Measurements from ENCODE around the gene GSX1. TPM values are rescaled to one million over a fixed set of nuclear protein-coding genes. Genes with fewer than 3 reads are reported as not detected.

GSX1 gene
- total RNA-seq, 1 donor from 2014 or later, result not detected

- no peaks in the 10 kb centered on the region for H3K27me3 ChIP-seq
- DNase-seq (ENCODE audit: low spot score in 2 of 2), result no peak
Measured at GRCh38 chr13:27770809-27771208, 21.5 kb upstream of the GSX1 start.

GRCh38 chr13:27772651-27773425 is 19.4 kb upstream of the GSX1 start:
- H3K4me3 ChIP-seq, result no peak overlapping the region
- no peak for TF ChIP-seq CTCF (IDR thresholded peaks at IDR 0.05)
- H3K9me3 ChIP-seq, result no peaks in the 10 kb centered on the region
- no peak for DNase-seq (ENCODE audit: low spot score in 2 of 2)
- no peak overlapping the region for H3K27ac ChIP-seq
- no peaks in the 10 kb centered on the region for H3K36me3 ChIP-seq
- H3K4me1 ChIP-seq, result no peaks in the 10 kb centered on the region
- intact Hi-C loops (cut with DNase I), result no loop called here
- no peaks in the 10 kb centered on the region for H3K27me3 ChIP-seq

More at GRCh38 chr13:27770809-27771208, 21.5 kb upstream of the GSX1 start:
- no peak for TF ChIP-seq CTCF (IDR thresholded peaks at IDR 0.05)
- intact Hi-C loops (cut with DNase I), result no loop called here
- Histone ChIP-seq H3K36me3 (no peaks in the 10 kb centered on the region), H3K4me1 (no peaks in the 10 kb centered on the region), H3K27ac (no peak overlapping the region), H3K9me3 (no peaks in the 10 kb centered on the region), H3K4me3 (no peak overlapping the region)

- H3K27ac ChIP-seq, result no peak overlapping the region
- H3K9me3 ChIP-seq, result no peaks in the 10 kb centered on the region
- no peaks in the 10 kb centered on the region for H3K27me3 ChIP-seq
- no peaks in the 10 kb centered on the region for H3K36me3 ChIP-seq
- intact Hi-C loops (cut with DNase I), result no loop called here
- no peak overlapping the region for H3K4me3 ChIP-seq
- TF ChIP-seq CTCF (IDR thresholded peaks at IDR 0.05), result no peak
- DNase-seq (ENCODE audit: low spot score in 2 of 2), result no peak
- H3K4me1 ChIP-seq, result no peaks in the 10 kb centered on the region
Measured at GRCh38 chr13:27774169-27774568, 18.1 kb upstream of the GSX1 start.

GRCh38 chr13:27774651-27775050 is 17.6 kb upstream of the GSX1 start:
- H3K9me3 ChIP-seq, result no peaks in the 10 kb centered on the region
- no peak for TF ChIP-seq CTCF (IDR thresholded peaks at IDR 0.05)
- no peak overlapping the region for H3K4me3 ChIP-seq
- no peaks in the 10 kb centered on the region for H3K27me3 ChIP-seq
- no peak overlapping the region for H3K27ac ChIP-seq
- DNase-seq (ENCODE audit: low spot score in 2 of 2), result no peak
- intact Hi-C loops (cut with DNase I), result no loop called here
- H3K36me3 ChIP-seq, result no peaks in the 10 kb centered on the region
- no peaks in the 10 kb centered on the region for H3K4me1 ChIP-seq

- Histone ChIP-seq H3K27ac (no peak overlapping the region), H3K9me3 (no peaks in the 10 kb centered on the region), H3K4me1 (no peaks in the 10 kb centered on the region), H3K4me3 (no peak overlapping the region), H3K27me3 (no peaks in the 10 kb centered on the region), H3K36me3 (no peaks in the 10 kb centered on the region)
- DNase-seq (ENCODE audit: low spot score in 2 of 2), result no peak
- intact Hi-C loops (cut with DNase I), result no loop called here
- TF ChIP-seq CTCF (IDR thresholded peaks at IDR 0.05), result no peak
Measured at GRCh38 chr13:27775943-27776342, 16.3 kb upstream of the GSX1 start.
